Skin epidermis (tissue), 12 donors: Measurements from ENCODE around the gene PIGN.

ENCODE experiments used
- H3K27ac ChIP-seq, 21 experiments: fragments of 200-600 bp; sonication (generic) in 11 of 21; one replicate each; pipeline ENCODE4 v1.5.0; 2020; ENCODE audit warnings: mild to moderate bottlenecking in 3 of 21, inconsistent platforms in 2 of 21, moderate library complexity in 2 of 21
- H3K4me3 ChIP-seq, 7 experiments: fragments of 200-600 bp; sonication (generic) in 2 of 7; one replicate each; pipeline ENCODE4 v1.5.0; 2020; ENCODE audit warnings: inconsistent platforms in 2 of 7, mild to moderate bottlenecking in 2 of 7, moderate library complexity in 1 of 7

Gene PIGN

DNA sequence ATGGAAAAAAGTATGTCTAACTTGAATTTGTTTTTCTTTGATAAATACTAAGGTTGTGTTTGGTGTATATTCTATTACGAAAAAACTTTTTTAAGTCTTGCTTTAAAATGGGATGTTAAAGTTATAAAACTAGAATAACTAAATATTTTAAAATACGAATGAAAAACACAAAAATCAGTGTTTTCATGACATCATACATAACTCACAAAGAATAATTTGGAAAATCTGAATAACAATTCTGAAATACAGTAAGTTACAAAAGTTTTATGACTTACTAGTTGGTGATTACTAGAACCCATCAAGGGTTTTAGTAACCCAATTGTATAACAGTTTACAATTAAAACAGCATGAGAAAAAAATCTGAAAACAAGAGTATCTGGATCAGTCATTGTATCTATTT lies 61.2 kb downstream of the PIGN start:
- H3K4me3 ChIP-seq: no peak overlapping the region
- H3K27ac ChIP-seq: no peak overlapping the region

DNA sequence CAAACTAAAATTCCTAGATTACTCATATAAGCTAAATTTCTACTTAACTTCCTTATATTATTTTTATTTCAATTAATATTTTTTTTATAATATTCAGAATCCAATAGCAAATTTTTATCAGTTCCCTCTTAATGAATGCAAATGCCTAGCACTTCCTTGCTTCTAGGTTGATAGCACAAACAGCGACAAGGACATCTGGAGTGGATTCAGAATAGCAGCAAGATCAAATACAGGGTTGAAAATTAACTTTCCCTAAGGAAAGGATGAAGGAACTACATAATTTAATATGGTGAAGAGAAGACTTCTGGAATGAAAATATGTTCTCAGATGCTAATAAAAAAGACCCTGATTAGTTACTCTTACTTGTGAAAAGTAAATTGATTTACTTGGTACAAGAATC lies 64.5 kb downstream of the PIGN start:
- Histone ChIP-seq H3K4me3 (no peak overlapping the region), H3K27ac (no peak overlapping the region)

DNA sequence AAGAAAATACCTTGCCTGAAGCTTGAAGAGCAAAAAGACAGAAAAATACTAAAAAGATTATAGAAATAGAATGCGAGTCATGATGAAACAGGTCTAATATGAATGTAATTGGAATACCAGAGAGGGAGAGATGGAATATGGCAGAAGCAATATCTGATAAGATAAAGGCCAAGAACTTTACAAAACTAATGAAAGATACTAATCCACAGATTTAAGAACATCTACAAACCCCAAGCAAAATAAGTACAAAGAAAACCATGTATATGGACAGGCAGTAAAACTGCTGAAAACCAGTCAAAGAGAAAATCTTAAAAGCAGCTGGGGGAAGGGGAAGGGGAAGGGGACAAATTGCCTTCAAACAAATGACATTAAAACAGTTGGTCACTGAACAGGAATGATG lies 67.0 kb downstream of the PIGN start:
- no peak overlapping the region for H3K4me3 ChIP-seq
- no peak overlapping the region for H3K27ac ChIP-seq

DNA sequence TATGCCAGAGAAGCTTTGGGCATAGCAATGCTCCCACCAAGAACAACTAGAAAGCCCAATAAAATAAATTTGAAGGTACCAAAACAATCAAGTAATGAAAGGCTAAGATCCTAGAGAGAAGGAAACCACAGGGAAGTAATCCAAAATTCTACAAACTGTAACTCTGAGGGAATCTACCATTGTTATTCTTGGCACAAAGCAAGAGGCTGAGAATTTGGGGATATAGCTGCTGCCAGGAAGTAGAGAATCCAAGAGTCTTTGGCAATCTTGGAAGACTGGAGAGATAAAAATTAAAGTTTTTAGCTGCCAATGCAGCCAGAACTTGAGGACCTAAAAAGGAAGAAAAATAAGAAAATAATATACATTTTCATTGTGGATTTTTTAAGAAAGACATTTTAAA lies 68.5 kb downstream of the PIGN start:
- Histone ChIP-seq H3K4me3 (no peak overlapping the region), H3K27ac (no peak overlapping the region)

DNA sequence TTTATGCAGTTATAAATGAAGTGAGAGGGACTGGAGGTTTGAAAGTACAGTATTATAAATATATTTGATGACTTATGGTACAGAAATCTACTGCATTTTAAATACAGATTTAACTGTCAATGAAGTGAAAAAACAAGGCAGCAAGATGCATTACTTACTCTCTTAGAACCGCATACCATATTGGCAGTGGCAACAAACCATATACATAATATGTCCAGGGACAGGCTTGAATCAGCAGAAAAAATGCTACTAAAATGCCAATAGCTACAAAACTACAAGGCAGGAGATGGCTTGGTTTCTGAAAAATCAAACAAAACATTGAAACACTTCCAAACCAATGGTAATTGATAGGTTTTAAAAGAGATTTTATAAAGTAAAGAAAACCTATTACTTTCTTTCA lies 77.2 kb downstream of the PIGN start:
- no peak overlapping the region for H3K27ac ChIP-seq
- H3K4me3 ChIP-seq: no peak overlapping the region

DNA sequence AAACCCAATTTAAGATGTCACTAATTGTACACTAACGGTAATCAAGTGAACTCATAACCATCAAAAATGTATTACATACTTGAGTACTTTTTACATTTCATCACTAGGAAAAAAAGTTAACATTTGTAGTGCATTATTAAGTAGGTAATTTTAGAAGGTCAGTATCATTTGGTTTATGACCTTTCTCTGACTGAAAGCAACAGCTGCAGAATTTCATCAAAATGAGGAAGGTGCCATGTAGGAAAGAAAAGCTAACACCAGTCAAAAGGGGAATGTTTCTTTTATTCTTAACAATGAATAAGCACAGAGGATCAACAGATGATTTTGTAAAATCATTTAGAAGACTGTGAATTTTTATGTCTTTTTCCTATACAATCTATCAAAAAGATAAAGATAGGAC lies 79.0 kb downstream of the PIGN start:
- H3K27ac ChIP-seq: no peak overlapping the region
- H3K4me3 ChIP-seq: no peak overlapping the region

DNA sequence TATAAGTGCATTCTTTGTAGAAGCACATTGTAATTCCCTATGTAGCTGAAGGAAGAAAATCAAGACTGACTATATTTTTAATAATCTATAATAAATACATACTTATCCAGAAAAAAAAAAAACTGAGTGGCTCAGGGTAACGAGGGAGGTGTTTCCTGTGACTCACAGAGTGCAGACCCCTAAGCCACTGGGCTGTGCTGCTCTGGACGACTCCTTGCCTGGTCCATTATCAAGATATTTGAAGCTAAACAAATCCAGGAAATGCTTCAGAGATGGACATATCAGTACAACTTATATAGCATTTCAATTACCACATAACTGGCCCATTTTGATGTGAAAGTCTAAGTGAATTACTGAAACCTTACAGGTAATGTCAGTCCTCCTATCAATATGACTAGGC lies 80.6 kb downstream of the PIGN start:
- Histone ChIP-seq H3K4me3 (no peak overlapping the region), H3K27ac (no peak overlapping the region)

DNA sequence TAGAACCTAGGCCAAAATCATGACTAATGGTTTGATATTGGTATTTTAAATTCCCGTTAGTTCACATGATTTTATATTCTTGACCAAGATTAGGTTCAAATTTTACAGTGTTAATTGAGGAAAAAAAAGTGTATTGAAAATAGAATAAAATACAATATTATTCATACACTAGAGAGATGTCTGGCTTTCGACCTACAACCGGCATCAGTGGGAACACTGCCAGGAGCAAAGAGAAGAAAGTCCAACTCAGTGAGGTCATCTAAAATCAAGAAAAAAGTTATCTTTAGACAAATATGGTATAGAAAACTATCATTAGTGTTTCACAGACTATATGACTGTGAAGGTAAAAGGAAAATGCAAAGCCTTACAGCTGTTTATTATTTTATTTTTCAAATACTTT lies 81.5 kb downstream of the PIGN start:
- no peak overlapping the region for H3K27ac ChIP-seq
- H3K4me3 ChIP-seq: no peak overlapping the region

DNA sequence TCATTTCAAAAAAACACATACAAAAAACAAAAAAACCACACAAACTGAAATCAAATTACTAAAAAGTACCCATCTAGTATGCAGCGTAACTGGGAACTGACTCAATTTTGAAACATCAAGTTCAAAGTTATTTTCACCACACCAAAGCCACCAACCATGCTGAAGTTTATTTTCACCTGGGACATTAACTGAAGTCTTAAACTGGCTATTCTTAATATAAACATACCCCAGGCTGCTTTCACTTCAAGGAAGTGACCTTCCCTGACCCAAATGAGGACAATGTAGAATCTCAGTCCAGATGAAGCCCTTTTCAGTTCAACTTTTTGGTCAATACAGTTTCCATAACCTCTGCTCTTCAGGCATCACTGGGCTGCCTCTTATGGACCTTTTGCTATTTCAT lies 84.6 kb downstream of the PIGN start:
- no peak overlapping the region for H3K27ac ChIP-seq

DNA sequence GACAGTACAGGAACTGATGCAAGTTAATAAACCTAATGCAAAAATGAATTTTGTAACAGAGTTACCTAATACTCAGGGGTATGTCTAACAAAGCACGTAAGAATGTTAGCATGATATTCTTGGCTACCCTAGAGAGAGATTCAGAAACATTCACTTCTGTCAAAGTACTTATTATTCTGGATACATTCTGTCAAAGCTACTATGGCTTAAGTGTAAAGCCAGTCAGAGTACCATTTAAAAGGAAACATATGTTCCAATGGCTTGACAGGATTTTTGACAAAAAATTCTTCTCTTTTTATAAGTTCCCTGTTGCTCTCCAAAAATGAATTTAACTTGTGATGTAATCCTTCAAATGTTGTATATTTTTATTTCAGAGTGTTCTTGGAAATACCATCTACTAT lies 85.5 kb downstream of the PIGN start:
- H3K4me3 ChIP-seq: no peak overlapping the region
- H3K27ac ChIP-seq: no peak overlapping the region

More for the DNA sequence above, 84.6 kb downstream of the PIGN start:
- no peak overlapping the region for H3K4me3 ChIP-seq

DNA sequence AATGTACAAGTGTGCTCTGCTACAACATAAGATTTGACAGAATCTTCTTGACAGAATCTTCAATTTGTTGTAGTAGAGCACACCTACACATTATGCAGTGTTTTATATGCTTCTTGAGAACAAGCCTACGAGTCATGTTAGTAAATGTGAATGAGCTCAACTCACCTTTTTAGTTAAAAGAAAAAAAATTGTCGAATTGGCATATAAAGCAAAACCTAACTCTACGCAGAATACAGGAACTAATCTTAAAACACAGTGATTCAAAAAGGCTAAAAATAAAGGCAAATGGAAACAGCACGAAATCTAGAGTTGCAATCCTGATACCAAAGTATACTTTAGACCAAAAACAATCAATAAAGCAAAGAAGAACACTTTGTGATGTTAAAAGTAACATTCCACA lies 87.9 kb downstream of the PIGN start:
- Histone ChIP-seq H3K27ac (no peak overlapping the region), H3K4me3 (no peak overlapping the region)

DNA sequence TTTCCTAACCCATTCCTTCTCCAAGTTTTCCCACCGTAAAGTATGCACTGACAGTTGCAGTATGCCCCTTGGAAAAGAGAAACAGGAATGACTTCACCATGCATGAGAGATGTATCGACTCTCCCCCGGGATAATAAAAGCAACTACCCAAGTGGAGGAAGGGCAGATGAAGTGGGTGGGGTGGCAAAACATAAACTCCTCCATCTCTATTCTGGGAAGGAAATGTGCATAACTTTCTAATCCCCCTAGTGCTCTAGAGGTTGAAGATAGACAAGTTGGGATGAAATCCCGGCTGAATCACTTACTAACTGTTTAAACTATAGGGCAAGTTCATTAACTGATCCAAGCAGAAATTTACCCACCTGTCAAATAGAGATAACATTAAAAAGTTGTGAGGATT lies 89.2 kb downstream of the PIGN start:
- no peak overlapping the region for H3K4me3 ChIP-seq
- H3K27ac ChIP-seq: no peak overlapping the region

DNA sequence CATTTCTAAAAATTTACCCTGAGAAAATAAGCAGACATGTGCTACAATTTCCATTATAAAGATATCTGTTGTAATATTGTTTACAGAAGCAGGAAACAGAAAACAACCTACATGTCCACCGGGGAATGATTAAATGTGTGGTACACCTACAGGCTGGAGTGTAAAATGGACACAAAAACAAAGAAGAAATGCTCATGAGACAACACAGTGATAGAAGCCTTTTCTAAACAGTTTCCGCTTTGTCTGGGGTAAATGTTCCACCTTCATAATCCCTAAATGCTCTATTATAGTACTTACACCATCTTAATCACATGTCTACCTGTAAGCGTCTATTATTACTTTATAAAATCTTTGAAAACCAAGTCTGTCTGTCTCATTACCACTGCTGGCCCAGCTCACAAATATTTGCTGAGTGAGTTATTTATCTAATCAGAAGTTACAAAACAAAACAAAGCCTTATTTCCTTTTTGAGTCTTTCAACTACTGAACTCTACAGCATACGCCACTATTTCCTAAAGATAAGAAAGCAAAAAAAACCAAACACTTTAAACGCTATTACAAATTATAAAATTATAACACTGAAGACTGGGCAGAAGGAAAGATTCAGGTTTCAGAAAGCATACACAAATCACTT lies 95.3 kb downstream of the PIGN start:
- Histone ChIP-seq H3K4me3 (no peak overlapping the region), H3K27ac (no peak overlapping the region)

DNA sequence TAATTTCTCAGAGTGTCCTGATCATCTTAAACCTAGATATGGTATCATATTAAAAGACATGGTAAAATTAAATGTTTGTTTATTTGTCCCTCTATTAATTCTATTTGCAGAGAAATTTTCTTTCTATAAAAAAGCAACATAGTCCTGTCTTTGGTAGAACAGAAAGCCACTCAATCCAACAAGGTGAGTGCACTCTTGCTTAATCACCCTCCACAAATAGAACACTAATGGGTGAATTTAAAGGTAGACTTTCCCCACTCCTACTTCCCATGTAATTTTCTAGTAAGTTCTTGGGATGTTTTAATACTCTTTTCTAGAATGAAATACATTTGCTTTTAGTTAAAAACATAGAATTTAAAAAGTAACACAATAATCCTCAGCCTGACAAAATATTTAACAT lies 97.7 kb downstream of the PIGN start:
- Histone ChIP-seq H3K27ac (no peak overlapping the region), H3K4me3 (no peak overlapping the region)

DNA sequence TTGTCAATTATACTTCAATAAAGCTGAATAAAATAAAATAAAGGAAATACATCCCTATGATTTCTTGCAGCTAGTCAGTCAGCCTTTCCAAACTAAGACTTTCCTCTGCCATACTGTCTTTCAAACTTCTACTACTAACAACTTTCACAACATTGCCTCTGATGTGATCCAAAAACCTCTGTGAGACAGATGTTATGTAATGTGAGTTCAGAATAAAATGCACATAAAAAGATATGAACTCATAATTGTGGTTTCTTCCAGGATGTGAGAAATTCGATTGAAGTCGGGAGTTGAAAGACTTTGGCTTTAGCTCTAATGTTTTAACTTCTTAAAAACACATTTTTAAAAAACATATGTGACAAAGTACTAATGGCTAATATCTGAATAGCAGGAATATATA lies 98.7 kb downstream of the PIGN start:
- Histone ChIP-seq H3K4me3 (no peak overlapping the region), H3K27ac (no peak overlapping the region)

DNA sequence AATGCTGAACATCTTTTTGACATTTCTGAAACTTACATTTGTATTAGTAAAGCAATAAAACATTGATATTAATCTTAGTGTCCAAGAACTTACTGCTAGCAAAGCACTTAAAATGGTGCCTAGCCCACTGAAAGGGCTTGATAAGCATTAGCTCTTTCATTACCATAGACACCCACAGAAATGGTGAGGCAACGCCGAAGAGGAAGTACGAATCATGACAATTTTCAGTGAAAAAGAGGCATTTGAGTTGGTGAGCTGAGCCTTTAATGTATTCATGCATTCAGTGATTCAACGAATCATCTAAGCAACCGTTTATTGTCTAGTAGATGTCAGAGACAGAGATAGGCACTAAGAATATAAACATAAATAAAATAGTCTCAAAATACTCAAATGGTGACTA lies 101.1 kb downstream of the PIGN start:
- no peak overlapping the region for H3K4me3 ChIP-seq
- H3K27ac ChIP-seq: no peak overlapping the region

DNA sequence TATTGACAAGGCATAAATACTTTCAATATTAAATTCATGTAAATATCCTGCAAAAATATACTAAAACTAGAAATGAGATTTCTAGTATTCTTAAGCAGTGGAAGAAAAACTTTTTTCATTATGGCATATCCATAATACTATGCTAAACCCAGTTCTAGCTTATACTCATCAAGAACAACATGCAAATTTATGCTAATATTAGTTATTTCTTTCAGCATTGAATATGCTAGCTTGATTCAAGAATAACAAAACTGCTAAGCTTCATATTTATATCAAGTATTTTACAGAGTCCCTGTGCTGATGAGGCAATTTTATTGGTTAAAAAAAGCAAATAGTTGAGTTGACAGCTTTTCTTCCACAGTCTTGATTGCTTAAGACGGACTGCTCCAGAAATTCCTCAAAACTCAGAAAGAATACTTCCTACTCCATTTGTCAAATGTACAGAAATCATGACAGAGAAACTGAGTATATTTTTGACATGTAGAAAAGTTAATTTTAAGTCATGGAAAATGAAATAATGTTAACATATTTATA lies 105.0 kb downstream of the PIGN start:
- Histone ChIP-seq H3K27ac (no peak overlapping the region), H3K4me3 (no peak overlapping the region)

DNA sequence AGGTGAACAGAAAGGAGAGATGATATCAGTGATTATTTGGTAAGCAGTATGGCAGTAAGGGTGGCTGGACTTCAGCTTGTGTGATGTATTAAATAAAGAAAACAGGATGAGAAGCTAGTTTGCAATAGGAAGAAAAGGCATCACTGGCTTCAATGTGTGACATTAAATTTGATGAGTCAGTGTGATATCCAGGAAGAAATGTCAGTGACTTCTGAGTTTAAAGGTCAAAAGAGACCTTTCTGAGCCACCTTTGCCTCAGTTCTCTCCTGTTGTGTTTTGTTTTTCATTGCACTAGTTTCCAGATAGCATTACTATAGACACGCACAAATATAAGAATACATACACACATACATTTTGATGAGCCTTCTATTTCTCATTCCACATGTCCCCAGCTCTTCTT lies 105.6 kb downstream of the PIGN start:
- Histone ChIP-seq H3K27ac (no peak overlapping the region), H3K4me3 (no peak overlapping the region)

DNA sequence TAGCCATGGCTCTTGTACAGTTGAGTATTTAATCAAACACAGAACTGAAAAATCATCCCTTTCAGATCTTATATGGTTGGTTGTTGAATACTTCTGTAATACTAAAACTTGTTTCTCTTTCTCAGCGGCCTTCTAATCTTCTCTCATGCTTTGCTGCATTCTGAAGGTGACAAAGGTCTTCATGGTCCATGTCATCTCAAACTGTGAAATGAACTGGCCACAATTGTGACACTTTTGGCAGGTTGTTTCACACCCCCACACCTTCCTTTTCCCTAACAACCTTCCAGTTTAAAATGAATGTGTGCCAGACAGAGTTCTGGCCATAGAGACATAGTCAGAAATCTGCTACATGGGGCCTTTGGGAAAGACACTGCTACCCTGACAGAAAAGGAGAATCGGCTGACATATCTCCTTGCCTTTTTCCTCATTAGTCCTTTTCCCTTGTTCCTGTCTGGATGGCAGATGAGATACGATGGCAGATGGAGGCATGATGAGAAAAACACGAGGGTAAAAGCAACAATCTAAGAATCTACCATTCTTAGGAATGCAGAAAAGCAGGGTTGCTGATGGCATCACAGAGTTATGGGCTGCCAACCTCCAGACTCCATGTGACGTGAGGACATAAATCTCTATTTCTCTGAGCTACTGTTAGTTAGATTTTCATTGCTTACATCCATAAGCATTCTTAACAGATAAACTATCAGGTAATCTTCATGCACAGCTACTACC lies 106.5 kb downstream of the PIGN start:
- Histone ChIP-seq H3K27ac (no peak overlapping the region), H3K4me3 (no peak overlapping the region)

DNA sequence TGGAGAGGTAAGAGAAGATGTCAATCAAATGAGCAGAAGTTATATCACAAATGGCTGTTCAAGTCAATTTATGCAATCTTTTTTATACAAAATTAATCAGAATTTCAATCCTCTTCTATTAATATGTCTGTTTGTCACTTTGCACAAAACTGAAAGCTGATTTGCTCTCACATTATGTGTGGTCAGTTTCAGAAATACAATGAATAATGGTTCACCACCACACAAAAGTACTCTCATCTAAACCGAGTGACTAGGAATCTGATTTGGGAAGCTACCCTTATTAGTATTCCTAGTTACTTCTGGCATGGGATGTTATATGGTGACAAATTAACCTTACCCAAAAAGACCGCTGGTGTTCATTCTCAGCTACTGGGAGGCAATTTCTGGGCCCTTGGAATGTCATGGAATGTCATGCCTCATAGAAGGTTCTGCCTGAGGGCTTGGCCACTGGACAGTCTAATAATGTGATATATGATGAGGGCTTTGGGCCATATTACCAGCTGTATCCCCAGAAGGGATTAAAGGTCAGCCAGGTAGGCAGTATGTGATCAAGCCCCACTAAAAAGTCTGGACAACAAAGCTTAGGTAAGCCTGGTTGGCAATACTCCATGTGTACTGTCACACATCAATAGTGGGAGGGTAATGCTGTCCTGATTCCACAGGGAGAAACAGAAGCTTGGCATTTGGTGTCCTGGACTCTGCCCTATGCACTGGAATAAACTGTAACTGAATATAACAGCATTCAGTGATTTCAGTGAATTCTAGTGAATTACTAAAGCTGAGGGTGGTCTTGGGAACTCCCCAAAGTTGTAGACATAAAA lies 113.2 kb downstream of the PIGN start:
- no peak overlapping the region for H3K27ac ChIP-seq

DNA sequence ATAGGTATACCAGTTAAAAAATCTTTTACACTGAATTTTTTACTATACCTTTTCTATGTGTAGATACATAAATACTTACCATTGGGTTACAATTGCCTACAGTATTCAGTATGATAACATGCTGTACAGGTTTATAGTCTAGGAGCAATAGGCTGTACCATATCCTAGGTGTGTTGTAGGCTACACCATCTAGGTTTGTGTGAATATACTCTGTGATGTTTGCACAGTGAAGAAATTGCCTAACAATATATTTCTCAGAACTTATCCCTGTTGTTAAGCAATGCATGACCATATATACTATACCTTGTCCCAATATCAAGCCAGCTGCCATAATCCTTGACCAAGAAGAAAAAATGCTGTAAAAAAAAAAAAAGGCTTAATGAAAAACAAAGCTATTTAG lies 114.5 kb downstream of the PIGN start:
- no peak overlapping the region for H3K4me3 ChIP-seq
- no peak overlapping the region for H3K27ac ChIP-seq

More for the DNA sequence above, 113.2 kb downstream of the PIGN start:
- no peak overlapping the region for H3K4me3 ChIP-seq
